GM18526 (cell line): ENCODE measurements around the gene GTSE1.

Source experiments
- POLR2A ChIP-seq: IDR thresholded peaks from 3 replicates; pipeline ENCODE4 v1.6.1; 2011; ENCODE audit not compliant: insufficient read length; ENCODE audit errors: extremely low read depth

The GTSE1 gene

GRCh38 chr22:46287873-46288751 is 8.6 kb upstream of the GTSE1 start:
- peak; percentile 79 for TF ChIP-seq POLR2A

GRCh38 chr22:46288846-46289243 is 7.8 kb upstream of the GTSE1 start:
- TF ChIP-seq POLR2A: no peak

- no peak for TF ChIP-seq POLR2A
These were observed 7.3 kb upstream of the GTSE1 start for GRCh38 chr22:46289244-46289891.

GRCh38 chr22:46290121-46290842 is 6.4 kb upstream of the GTSE1 start:
- no peak for TF ChIP-seq POLR2A

- no peak for TF ChIP-seq POLR2A
These were observed 5.6 kb upstream of the GTSE1 start for GRCh38 chr22:46290843-46291785.

- no peak for TF ChIP-seq POLR2A
These were observed 4.5 kb upstream of the GTSE1 start for GRCh38 chr22:46292173-46292572.

- TF ChIP-seq POLR2A: no peak
These were observed 3.9 kb upstream of the GTSE1 start for GRCh38 chr22:46292732-46293131.

GRCh38 chr22:46293577-46294260 is 3.0 kb upstream of the GTSE1 start:
- TF ChIP-seq POLR2A: no peak

- TF ChIP-seq POLR2A: no peak
These were observed 1.9 kb upstream of the GTSE1 start for GRCh38 chr22:46294784-46295183.

- no peak for TF ChIP-seq POLR2A
These were observed 1.2 kb upstream of the GTSE1 start for GRCh38 chr22:46295277-46295971.

- TF ChIP-seq POLR2A: no peak
These were observed 612 bp downstream of the GTSE1 start for GRCh38 chr22:46297151-46297812.

- TF ChIP-seq POLR2A: no peak
These were observed 2.4 kb downstream of the GTSE1 start for GRCh38 chr22:46299101-46299500.

GRCh38 chr22:46300491-46300890 is 3.8 kb downstream of the GTSE1 start:
- TF ChIP-seq POLR2A: no peak
